ENCODE data around the gene PROB1. TPM values are rescaled to one million over a fixed set of nuclear protein-coding genes. Genes with fewer than 3 reads are reported as not detected.

The PROB1 gene
- total and polyA plus RNA-seq, 2 of the 13 experiments (the other 11 are each of a cell fraction or from before 2014, with no cell fraction given), result 0.69 to 1.1 TPM

- TF ChIP-seq KDM6A (CRISPR knock-in tag; IDR thresholded peaks at IDR 0.05; ENCODE audit: low read depth) (no peak), ZNF570 (CRISPR knock-in tag; IDR thresholded peaks at IDR 0.05; ENCODE audit: borderline replicate concordance) (no peak), EED (CRISPR knock-in tag; IDR thresholded peaks at IDR 0.05) (no peak), FOXM1 (CRISPR knock-in tag; IDR thresholded peaks at IDR 0.05) (no peak), SPEN (CRISPR knock-in tag; IDR thresholded peaks at IDR 0.05; ENCODE audit: low read depth) (no peak), AKNA (CRISPR knock-in tag; IDR thresholded peaks at IDR 0.05; ENCODE audit: borderline replicate concordance) (no peak), SMYD3 (CRISPR knock-in tag; IDR thresholded peaks at IDR 0.05) (no peak), CHD4 (IDR thresholded peaks at IDR 0.05; ENCODE audit: borderline replicate concordance, low read length) (no peak), MTA3 (CRISPR knock-in tag; IDR thresholded peaks at IDR 0.05) (no peak), NONO (IDR thresholded peaks at IDR 0.05) (no peak), NONO (CRISPR knock-in tag; conservative IDR thresholded peaks at IDR 0.05) (peak; percentile 49; the same call in 1 of the 2 replicates), SRSF1 (optimal IDR thresholded peaks at IDR 0.05; ENCODE audit: low read depth, low read length) (no peak), RCOR2 (CRISPR knock-in tag; IDR thresholded peaks at IDR 0.05) (no peak), WIZ (CRISPR knock-in tag; IDR thresholded peaks at IDR 0.05) (no peak), ZNF615 (CRISPR knock-in tag; IDR thresholded peaks at IDR 0.05; ENCODE audit: borderline replicate concordance) (no peak), ATF4 (CRISPR knock-in tag; IDR thresholded peaks at IDR 0.05) (no peak), SRY (CRISPR knock-in tag; IDR thresholded peaks at IDR 0.05) (no peak)
- TF ChIP-seq, protein P1, sequence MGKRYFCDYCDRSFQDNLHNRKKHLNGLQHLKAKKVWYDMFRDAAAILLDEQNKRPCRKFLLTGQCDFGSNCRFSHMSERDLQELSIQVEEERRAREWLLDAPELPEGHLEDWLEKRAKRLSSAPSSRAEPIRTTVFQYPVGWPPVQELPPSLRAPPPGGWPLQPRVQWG (CRISPR knock-in tag; IDR thresholded peaks at IDR 0.05; ENCODE audit: borderline replicate concordance, low read depth), result no peak
- TF ChIP-seq, protein P2, sequence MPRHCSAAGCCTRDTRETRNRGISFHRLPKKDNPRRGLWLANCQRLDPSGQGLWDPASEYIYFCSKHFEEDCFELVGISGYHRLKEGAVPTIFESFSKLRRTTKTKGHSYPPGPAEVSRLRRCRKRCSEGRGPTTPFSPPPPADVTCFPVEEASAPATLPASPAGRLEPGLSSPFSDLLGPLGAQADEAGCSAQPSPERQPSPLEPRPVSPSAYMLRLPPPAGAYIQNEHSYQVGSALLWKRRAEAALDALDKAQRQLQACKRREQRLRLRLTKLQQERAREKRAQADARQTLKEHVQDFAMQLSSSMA (CRISPR knock-in tag; IDR thresholded peaks at IDR 0.05), result no peak; the same call in 1 of the 2 replicates
- TF ChIP-seq, protein P3, sequence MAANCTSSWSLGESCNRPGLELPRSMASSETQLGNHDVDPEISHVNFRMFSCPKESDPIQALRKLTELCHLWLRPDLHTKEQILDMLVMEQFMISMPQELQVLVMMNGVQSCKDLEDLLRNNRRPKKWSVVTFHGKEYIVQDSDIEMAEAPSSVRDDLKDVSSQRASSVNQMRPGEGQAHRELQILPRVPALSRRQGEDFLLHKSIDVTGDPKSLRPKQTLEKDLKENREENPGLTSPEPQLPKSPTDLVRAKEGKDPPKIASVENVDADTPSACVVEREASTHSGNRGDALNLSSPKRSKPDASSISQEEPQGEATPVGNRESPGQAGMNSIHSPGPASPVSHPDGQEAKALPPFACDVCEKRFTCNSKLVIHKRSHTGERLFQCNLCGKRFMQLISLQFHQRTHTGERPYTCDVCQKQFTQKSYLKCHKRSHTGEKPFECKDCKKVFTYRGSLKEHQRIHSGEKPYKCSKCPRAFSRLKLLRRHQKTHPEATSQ (CRISPR knock-in tag; IDR thresholded peaks at IDR 0.05; ENCODE audit: borderline replicate concordance), result no peak
- TF ChIP-seq, protein P4, sequence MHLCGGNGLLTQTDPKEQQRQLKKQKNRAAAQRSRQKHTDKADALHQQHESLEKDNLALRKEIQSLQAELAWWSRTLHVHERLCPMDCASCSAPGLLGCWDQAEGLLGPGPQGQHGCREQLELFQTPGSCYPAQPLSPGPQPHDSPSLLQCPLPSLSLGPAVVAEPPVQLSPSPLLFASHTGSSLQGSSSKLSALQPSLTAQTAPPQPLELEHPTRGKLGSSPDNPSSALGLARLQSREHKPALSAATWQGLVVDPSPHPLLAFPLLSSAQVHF (CRISPR knock-in tag; IDR thresholded peaks at IDR 0.05), result no peak
Observed at GRCh38 chr5:139388198-139388821, 6.6 kb downstream of the PROB1 start (continued).
